WI38 (cell line): ENCODE measurements around the gene CDX1.
A peak's percentile ranks its signal among the peaks of the same experiment; 100 is the strongest.

Experiments
- H3K4me3 ChIP-seq: 2 replicates; pipeline ENCODE4 v1.5.1; 2011; ENCODE audit warnings: low read depth, mild to moderate bottlenecking, control low read depth, low read length
- CTCF ChIP-seq: IDR thresholded peaks from 2 replicates; pipeline ENCODE4 v1.5.1; 2012; ENCODE audit warnings: low read depth, mild to moderate bottlenecking, control low read depth, low read length

CDX1 gene

GRCh38 chr5:150132740-150133139 is 33.8 kb upstream of the CDX1 start:
- TF ChIP-seq CTCF, result no peak

GRCh38 chr5:150133581-150134197 is 32.9 kb upstream of the CDX1 start:
- TF ChIP-seq CTCF, result no peak
- H3K4me3 ChIP-seq, result no peak overlapping the region

More at GRCh38 chr5:150132740-150133139, 33.8 kb upstream of the CDX1 start:
- no peak overlapping the region for H3K4me3 ChIP-seq

GRCh38 chr5:150134198-150134588 is 32.4 kb upstream of the CDX1 start:
- H3K4me3 ChIP-seq, result no peak overlapping the region
- TF ChIP-seq CTCF, result no peak

GRCh38 chr5:150135557-150136304 is 30.8 kb upstream of the CDX1 start:
- no peak overlapping the region for H3K4me3 ChIP-seq
- no peak for TF ChIP-seq CTCF

- TF ChIP-seq CTCF, result no peak
- no peak overlapping the region for H3K4me3 ChIP-seq
These were observed 30.0 kb upstream of the CDX1 start for GRCh38 chr5:150136305-150137167.

- no peak for TF ChIP-seq CTCF
- H3K4me3 ChIP-seq, result 0 out of 2 replicates have a peak overlapping the region, but pooled peaks have one; percentile 5
These were observed 29.2 kb upstream of the CDX1 start for GRCh38 chr5:150137168-150137957.
